IMR-90 (cell line): ENCODE measurements around the gene CROT. TPM values are rescaled to one million over a fixed set of nuclear protein-coding genes. Genes with fewer than 3 reads are reported as not detected.
A peak's percentile ranks its signal among the peaks of the same experiment; 100 is the strongest.

Source experiments
- ATAC-seq: fragments of 200-7000 bp; cut with Tn5 transposase; 2 replicates; pipeline ENCODE4 v1.9.1; 2020; ENCODE audit warnings: low read depth, mild to moderate bottlenecking, moderate library complexity
- BruUV-seq: library from RNA; stranded (reverse); fragments of 400-500 nt; replicated peaks from 2 replicates; lab custom pipeline; 2021; lab: Mats Ljungman, UMichigan
- CTCF ChIA-PET: fragments of 300-600 bp; formaldehyde crosslinking; extraction: SDS; loops from one replicate; lab custom pipeline; 2021; ENCODE audit warnings: antibody characterized with exemption; lab: Yijun Ruan, JAX
- POLR2A ChIA-PET: fragments of 300-600 bp; sonication (Branson Sonifier 250); formaldehyde crosslinking; loops from one replicate; lab custom pipeline; 2022; ENCODE audit warnings: antibody characterized with exemption; ENCODE audit not compliant: unreplicated experiment; lab: Charles Lee
- DNase-seq: peaks from one replicate; pipeline ENCODE4 v3.0.0; 2013
- H2AFZ ChIP-seq: replicated peaks from 2 replicates; pipeline ENCODE3; 2013; ENCODE audit warnings: low read length, mild to moderate bottlenecking; ENCODE audit not compliant: poor library complexity
- H2AK5ac ChIP-seq: 2 replicates; pipeline ENCODE4 v1.6.1; 2013; ENCODE audit warnings: low read depth, low read length, inconsistent platforms
- H2AK9ac ChIP-seq: replicated peaks from 2 replicates; pipeline ENCODE3; 2013; ENCODE audit warnings: mild to moderate bottlenecking, low read depth, low read length, moderate library complexity; ENCODE audit not compliant: poor library complexity
- H2BK120ac ChIP-seq: 2 replicates; pipeline ENCODE4 v1.6.1; 2013; ENCODE audit warnings: low read depth, low read length, inconsistent platforms
- H2BK15ac ChIP-seq: 3 replicates; pipeline ENCODE4 v1.6.1; 2013; ENCODE audit warnings: low read depth, low read length, inconsistent platforms
- H2BK20ac ChIP-seq: 2 replicates; pipeline ENCODE4 v1.6.1; 2013; ENCODE audit warnings: low read depth, mild to moderate bottlenecking, inconsistent platforms, low read length, moderate library complexity
- H2BK5ac ChIP-seq: 2 replicates; pipeline ENCODE4 v1.6.1; 2013; ENCODE audit warnings: mild to moderate bottlenecking, low read depth, low read length, inconsistent platforms; ENCODE audit not compliant: poor library complexity, severe bottlenecking
- H3K14ac ChIP-seq: replicated peaks from 2 replicates; pipeline ENCODE4 v1.6.1; 2013; ENCODE audit warnings: low read depth, low read length, inconsistent platforms
- H3K18ac ChIP-seq: 2 replicates; pipeline ENCODE4 v1.6.1; 2013; ENCODE audit warnings: low read depth, low read length, control low read depth
- H3K23ac ChIP-seq: 2 replicates; pipeline ENCODE4 v1.6.1; 2013; ENCODE audit warnings: low read depth, low read length, inconsistent platforms
- H3K27ac ChIP-seq: 2 replicates; pipeline ENCODE4 v1.5.1; 2013; ENCODE audit warnings: mild to moderate bottlenecking, control low read depth, low read length; ENCODE audit not compliant: insufficient read depth
- H3K27me3 ChIP-seq: 2 replicates; pipeline ENCODE4 v1.6.1; 2013; ENCODE audit warnings: low read length; ENCODE audit not compliant: control insufficient read depth, insufficient read depth
- H3K36me3 ChIP-seq: 2 replicates; pipeline ENCODE4 v1.6.1; 2013; ENCODE audit warnings: low read length, mixed read lengths; ENCODE audit not compliant: control insufficient read depth, insufficient read depth
- H3K4ac ChIP-seq: 2 replicates; pipeline ENCODE4 v1.6.1; 2013; ENCODE audit warnings: low read depth, low read length, inconsistent platforms
- H3K4me1 ChIP-seq: 2 replicates; pipeline ENCODE4 v1.6.1; 2013; ENCODE audit warnings: low read length, mixed read lengths; ENCODE audit not compliant: control insufficient read depth, insufficient read depth
- H3K4me2 ChIP-seq: 2 replicates; pipeline ENCODE4 v1.6.1; 2013; ENCODE audit warnings: low read depth, mild to moderate bottlenecking, control low read depth, low read length, moderate library complexity
- H3K4me3 ChIP-seq: 2 replicates; pipeline ENCODE4 v1.5.1; 2013; ENCODE audit warnings: low read depth, mild to moderate bottlenecking, control low read depth, low read length, moderate library complexity; ENCODE audit not compliant: insufficient read depth
- H3K56ac ChIP-seq: 2 replicates; pipeline ENCODE4 v1.6.1; 2013; ENCODE audit warnings: low read length, inconsistent platforms; ENCODE audit not compliant: insufficient read depth; ENCODE audit errors: extremely low read depth
- H3K79me1 ChIP-seq, 2 experiments: 2 replicates each; pipeline ENCODE4 v1.6.1; 2013; ENCODE audit warnings: low read length in 2 of 2, inconsistent platforms in 1 of 2, low read depth in 1 of 2
- H3K9ac ChIP-seq: 2 replicates; pipeline ENCODE4 v1.6.1; 2013; ENCODE audit warnings: low read depth, low read length, control low read depth
- H3K9me1 ChIP-seq: 2 replicates; pipeline ENCODE4 v1.6.1; 2013; ENCODE audit warnings: low read length, inconsistent platforms; ENCODE audit not compliant: insufficient read depth
- H3K9me3 ChIP-seq: 2 replicates; pipeline ENCODE4 v1.6.1; 2013; ENCODE audit warnings: low read length; ENCODE audit not compliant: control insufficient read depth, insufficient read depth
- H4K20me1 ChIP-seq: 2 replicates; pipeline ENCODE4 v1.6.1; 2013; ENCODE audit warnings: low read length, inconsistent platforms; ENCODE audit not compliant: insufficient read depth
- H4K5ac ChIP-seq: 2 replicates; pipeline ENCODE4 v1.6.1; 2013; ENCODE audit warnings: mild to moderate bottlenecking, low read depth, low read length, control low read depth
- H4K8ac ChIP-seq, 2 experiments: 2 replicates each; pipeline ENCODE4 v1.6.1; 2013; ENCODE audit warnings: low read depth in 2 of 2, low read length in 2 of 2, control low read depth in 1 of 2, inconsistent platforms in 1 of 2
- H4K91ac ChIP-seq: 2 replicates; pipeline ENCODE4 v1.6.1; 2013; ENCODE audit warnings: low read depth, low read length, inconsistent platforms; ENCODE audit not compliant: insufficient read depth
- CHD1 ChIP-seq: IDR thresholded peaks from 2 replicates; pipeline ENCODE4 v1.6.1; 2012; ENCODE audit warnings: low read depth, low read length, improper control_type of control experiment
- MXI1 ChIP-seq: IDR thresholded peaks from 2 replicates; pipeline ENCODE4 v1.6.1; 2012; ENCODE audit warnings: low read depth, mild to moderate bottlenecking, low read length, moderate library complexity, borderline replicate concordance
- NFE2L2 ChIP-seq: fragments of 150-350 bp; IDR thresholded peaks from 2 replicates; pipeline ENCODE4 v1.6.1; 2016; ENCODE audit warnings: low read depth, mild to moderate bottlenecking, low read length
- POLR2A ChIP-seq: IDR thresholded peaks from 2 replicates; pipeline ENCODE4 v1.6.1; 2012; ENCODE audit warnings: mild to moderate bottlenecking, low read depth, low read length
- RAD21 ChIP-seq: IDR thresholded peaks from 2 replicates; pipeline ENCODE4 v1.6.1; 2012; ENCODE audit warnings: low read length, improper control_type of control experiment
- RCOR1 ChIP-seq: IDR thresholded peaks from 2 replicates; pipeline ENCODE4 v1.6.1; 2012; ENCODE audit warnings: mild to moderate bottlenecking, low read length, improper control_type of control experiment; ENCODE audit not compliant: insufficient replicate concordance
- RFX5 ChIP-seq: IDR thresholded peaks from 2 replicates; pipeline ENCODE4 v1.8.0; 2012; ENCODE audit warnings: low read depth, mild to moderate bottlenecking, low read length, moderate library complexity
- SMC3 ChIP-seq: fragments of 150-350 bp; IDR thresholded peaks from 2 replicates; pipeline ENCODE4 v1.6.1; 2016; ENCODE audit warnings: low read depth, mild to moderate bottlenecking, antibody characterized with exemption, low read length, moderate library complexity
- WGBS, 2 experiments: methylation state at CpG; one replicate each; pipeline versions ENCODE4 v1.1.5 to v1.1.7; 2013; ENCODE audit warnings: missing lambda C conversion rate in 2 of 2; ENCODE audit not compliant: insufficient read length in 1 of 2; ENCODE audit errors: extremely low coverage in 2 of 2; 5-methylcytosine and 5-hydroxymethylcytosine counted together
- dilution Hi-C: fragments of 300-500 bp; cut with HindIII; formaldehyde crosslinking; loops from one replicate; pipeline ENCODE4 v1.14.3; 2018; ENCODE audit warnings: low sequenced_read_pairs; ENCODE audit not compliant: unreplicated experiment
- in situ Hi-C: fragments of 300-500 bp; cut with MboI; formaldehyde crosslinking; loops from 3 replicates; pipeline ENCODE4 v1.14.3; 2019; ENCODE audit warnings: low sequenced_read_pairs, inconsistent platforms, mixed read lengths
- intact Hi-C: fragments of 100-400 bp; cut with micrococcal nuclease; formaldehyde crosslinking; loops from 2 replicates; pipeline ENCODE4 v1.10.0; 2022
- polyA plus RNA-seq, 3 experiments: library from polyadenylated mRNA; depleted of rRNA; stranded (reverse); fragments of >200 nt; gene quantifications; 2 replicates each; pipeline ENCODE4 v1.2.3, GENCODE V29; 2012; ENCODE audit warnings: low replicate concordance in 1 of 3
- total RNA-seq: library from RNA; depleted of rRNA; stranded (reverse); fragments of >200 nt; gene quantifications from 2 replicates; pipeline ENCODE4 v1.2.3, GENCODE V29; 2012
- TF ChIP-seq, protein P1 (sequence below): conservative IDR thresholded peaks from 2 replicates; pipeline ENCODE4 v1.5.1; 2012; ENCODE audit warnings: mild to moderate bottlenecking, low read depth, low read length, improper control_type of control experiment

Gene CROT
- total and polyA plus RNA-seq, 2 of the 4 experiments (the other 2 are of a cell fraction), result 7.5 to 10.0 TPM

DNA sequence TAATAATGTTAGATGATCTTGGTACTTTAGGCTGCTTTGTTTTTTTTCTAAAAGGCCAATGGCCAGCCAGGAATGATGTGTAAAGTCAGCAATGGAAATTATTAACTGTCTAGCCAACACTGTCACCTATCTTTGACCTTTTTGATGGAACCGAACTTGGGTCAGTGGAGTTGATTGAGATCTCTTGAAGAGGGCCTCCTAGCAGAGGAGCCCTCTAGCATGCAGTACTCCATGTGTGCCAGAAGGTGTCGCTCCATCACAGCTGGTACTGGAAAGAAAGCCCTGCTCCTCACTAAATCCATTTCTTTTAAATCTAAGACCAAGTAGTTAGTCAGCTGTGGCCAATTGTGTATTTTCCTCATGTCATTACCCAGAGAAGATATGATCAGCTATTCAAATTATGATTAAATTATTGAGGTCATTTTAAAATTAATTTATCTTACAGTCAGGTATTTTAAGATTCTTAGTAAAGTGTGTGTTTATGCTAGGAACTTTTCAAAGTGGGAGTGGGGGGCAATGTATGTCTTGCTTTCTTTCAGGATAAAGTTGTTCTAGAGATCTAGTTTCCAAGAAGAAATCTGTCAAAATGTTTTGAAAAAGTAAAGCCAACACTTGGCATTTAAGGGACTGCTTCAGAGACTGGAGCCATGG, 33.1 kb upstream of the CROT start:
- Histone ChIP-seq H3K56ac (no peak overlapping the region), H2BK15ac (peak overlapping the region; percentile 27; the same call in 1 of the 3 replicates), H3K14ac (no peak overlapping the region), H3K4me2 (no peak overlapping the region), H2BK20ac (peak overlapping the region; percentile 13; the same call in 1 of the 2 replicates), H4K8ac (no peak overlapping the region; a peak in 1 of 4 replicates), H4K5ac (peak overlapping the region; percentile 29; the same call in 1 of the 2 replicates), H2AFZ (no peak overlapping the region), H3K27ac (no peak overlapping the region), H3K4me1 (peaks cover 7% of the 10 kb centered on the region), H3K27me3 (no peaks in the 10 kb centered on the region), H3K36me3 (no peaks in the 10 kb centered on the region), H3K79me1 (no peaks in the 10 kb centered on the region), H3K9me3 (no peaks in the 10 kb centered on the region), H2AK9ac (no peak overlapping the region), H3K23ac (no peak overlapping the region), H2BK120ac (peak overlapping the region; percentile 10; the same call in 1 of the 2 replicates), H3K4me3 (no peak overlapping the region), H4K91ac (0 out of 2 replicates have a peak overlapping the region, but pooled peaks have one; percentile 5), H2BK5ac (no peak overlapping the region), H3K9ac (no peak overlapping the region), H2AK5ac (no peak overlapping the region; the same call in 1 of the 2 replicates), H3K9me1 (no peaks in the 10 kb centered on the region; the same call in 1 of the 2 replicates), H3K4ac (no peak overlapping the region; the same call in 1 of the 2 replicates), H4K20me1 (no peaks in the 10 kb centered on the region), H3K18ac (no peak overlapping the region)
- DNase-seq (peak; percentile 71), ATAC-seq (peak; percentile 85)
- TF ChIP-seq NFE2L2 (no peak), MXI1 (no peak), POLR2A (peak; percentile 30; the same call in 1 of the 2 replicates), RAD21 (peak; percentile 100), CHD1 (no peak), RCOR1 (no peak), RFX5 (no peak), SMC3 (peak; percentile 100)
- TF ChIP-seq, protein P1, sequence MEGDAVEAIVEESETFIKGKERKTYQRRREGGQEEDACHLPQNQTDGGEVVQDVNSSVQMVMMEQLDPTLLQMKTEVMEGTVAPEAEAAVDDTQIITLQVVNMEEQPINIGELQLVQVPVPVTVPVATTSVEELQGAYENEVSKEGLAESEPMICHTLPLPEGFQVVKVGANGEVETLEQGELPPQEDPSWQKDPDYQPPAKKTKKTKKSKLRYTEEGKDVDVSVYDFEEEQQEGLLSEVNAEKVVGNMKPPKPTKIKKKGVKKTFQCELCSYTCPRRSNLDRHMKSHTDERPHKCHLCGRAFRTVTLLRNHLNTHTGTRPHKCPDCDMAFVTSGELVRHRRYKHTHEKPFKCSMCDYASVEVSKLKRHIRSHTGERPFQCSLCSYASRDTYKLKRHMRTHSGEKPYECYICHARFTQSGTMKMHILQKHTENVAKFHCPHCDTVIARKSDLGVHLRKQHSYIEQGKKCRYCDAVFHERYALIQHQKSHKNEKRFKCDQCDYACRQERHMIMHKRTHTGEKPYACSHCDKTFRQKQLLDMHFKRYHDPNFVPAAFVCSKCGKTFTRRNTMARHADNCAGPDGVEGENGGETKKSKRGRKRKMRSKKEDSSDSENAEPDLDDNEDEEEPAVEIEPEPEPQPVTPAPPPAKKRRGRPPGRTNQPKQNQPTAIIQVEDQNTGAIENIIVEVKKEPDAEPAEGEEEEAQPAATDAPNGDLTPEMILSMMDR, result peak; percentile 99
- WGBS, 2 experiments, result no CpG with 5 or more reads among the region's 2 CpGs
- in situ Hi-C loops (loop anchor here (5.0 to 10.0 kb wide), 2 partner anchors 105 to 562 kb away; partner anchors contain the start of genes DBF4 and SLC25A40), intact Hi-C loops (loop anchor here (1.0 to 10.0 kb wide), 7 partner anchors 104 to 800 kb away; partner anchors contain the start of genes DBF4, RUNDC3B and SLC25A40), dilution Hi-C loops (no loop called here)
- ChIA-PET POLR2A (interaction anchor here (1.1 kb wide), 1 partner anchor 33 kb away, joined by 3 read pairs; the partner anchor contains the start of gene CROT), CTCF (interaction anchor here (0.6 to 1.5 kb wide), 7 partner anchors 17 to 126 kb away, joined by 3 to 60 read pairs (median 4); no protein-coding TSS in a partner anchor)
- no TSS peak for BruUV-seq
